GM12801 (cell line): Measurements from ENCODE around the gene IFNL2.

Experiments
- TF ChIP-seq, protein P1 (sequence below): IDR thresholded peaks from one replicate; pipeline ENCODE4 v1.5.1; 2011; ENCODE audit warnings: control low read depth; ENCODE audit not compliant: insufficient read length; ENCODE audit errors: extremely low read depth

The IFNL2 gene

GRCh38 chr19:39299404-39299803, 31.2 kb downstream of the IFNL2 start:
- TF ChIP-seq, protein P1, sequence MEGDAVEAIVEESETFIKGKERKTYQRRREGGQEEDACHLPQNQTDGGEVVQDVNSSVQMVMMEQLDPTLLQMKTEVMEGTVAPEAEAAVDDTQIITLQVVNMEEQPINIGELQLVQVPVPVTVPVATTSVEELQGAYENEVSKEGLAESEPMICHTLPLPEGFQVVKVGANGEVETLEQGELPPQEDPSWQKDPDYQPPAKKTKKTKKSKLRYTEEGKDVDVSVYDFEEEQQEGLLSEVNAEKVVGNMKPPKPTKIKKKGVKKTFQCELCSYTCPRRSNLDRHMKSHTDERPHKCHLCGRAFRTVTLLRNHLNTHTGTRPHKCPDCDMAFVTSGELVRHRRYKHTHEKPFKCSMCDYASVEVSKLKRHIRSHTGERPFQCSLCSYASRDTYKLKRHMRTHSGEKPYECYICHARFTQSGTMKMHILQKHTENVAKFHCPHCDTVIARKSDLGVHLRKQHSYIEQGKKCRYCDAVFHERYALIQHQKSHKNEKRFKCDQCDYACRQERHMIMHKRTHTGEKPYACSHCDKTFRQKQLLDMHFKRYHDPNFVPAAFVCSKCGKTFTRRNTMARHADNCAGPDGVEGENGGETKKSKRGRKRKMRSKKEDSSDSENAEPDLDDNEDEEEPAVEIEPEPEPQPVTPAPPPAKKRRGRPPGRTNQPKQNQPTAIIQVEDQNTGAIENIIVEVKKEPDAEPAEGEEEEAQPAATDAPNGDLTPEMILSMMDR, result no peak

- TF ChIP-seq, protein P1, result no peak
Observed at GRCh38 chr19:39299832-39300231, 31.6 kb downstream of the IFNL2 start.

DNA sequence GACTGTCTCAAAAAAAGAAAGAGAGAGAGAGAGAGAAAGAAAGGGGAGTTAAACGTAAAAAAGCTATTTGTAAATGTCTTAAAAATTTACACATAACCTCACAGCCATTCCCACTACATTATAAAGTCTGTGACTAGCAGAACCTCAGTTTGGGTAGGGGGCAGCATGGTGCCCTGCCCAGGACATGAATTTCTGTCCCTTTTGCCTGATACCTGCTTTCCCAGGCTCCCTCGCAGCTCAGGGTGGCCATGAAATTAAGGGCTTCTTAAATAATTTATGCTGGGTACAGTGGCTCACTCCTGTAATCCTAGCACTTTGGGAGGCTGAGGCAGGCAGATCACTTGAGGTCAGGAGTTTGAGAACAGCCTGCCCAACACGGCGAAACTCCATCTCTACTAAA, 32.8 kb downstream of the IFNL2 start:
- TF ChIP-seq, protein P1, result no peak

DNA sequence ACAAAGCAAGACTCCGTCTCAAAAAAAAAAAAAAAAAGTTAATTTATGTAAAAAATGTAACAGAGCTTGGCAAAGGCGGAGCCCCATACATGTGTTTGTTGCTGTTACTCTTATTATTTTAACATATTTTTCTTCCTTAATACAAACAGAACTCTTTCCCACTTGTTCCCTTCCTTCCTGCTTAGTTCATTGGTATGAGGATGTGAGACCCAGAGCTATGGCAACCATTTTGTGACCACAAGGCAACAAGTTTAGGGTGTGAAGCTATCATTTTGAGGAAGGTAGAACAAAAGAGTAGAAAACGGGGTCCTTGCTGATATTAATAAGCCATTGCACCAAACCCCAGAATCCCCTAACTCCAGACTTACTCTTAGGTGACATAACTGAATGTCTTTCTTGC, 33.4 kb downstream of the IFNL2 start:
- TF ChIP-seq, protein P1, result no peak

GRCh38 chr19:39303373-39304184, 35.4 kb downstream of the IFNL2 start:
- TF ChIP-seq, protein P1, result no peak

DNA sequence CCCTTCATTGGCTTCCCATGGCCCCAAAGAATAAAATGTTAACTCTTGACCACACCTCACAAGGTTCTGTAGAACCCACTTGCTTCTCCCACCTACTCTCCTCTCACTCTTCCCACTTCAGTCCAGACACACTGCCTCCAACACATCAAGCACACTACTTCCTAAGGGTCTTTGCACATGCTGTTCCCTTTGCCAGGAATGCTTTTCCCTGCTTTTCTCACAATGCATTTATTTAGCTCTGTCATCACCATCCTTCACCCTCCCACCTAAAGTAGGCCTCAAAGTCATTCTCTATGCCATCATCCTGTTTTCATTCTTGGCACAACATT, 36.0 kb downstream of the IFNL2 start:
- TF ChIP-seq, protein P1, result no peak

GRCh38 chr19:39304701-39305571, 36.7 kb downstream of the IFNL2 start:
- TF ChIP-seq, protein P1, result no peak
